Loucy (cell line): ENCODE results near the gene STX8.
"Not testable (repeated sequence)": the region's sequence is repeated elsewhere in the genome, so short reads cannot be mapped to it uniquely, and the experiment has no call there.

Experiments used
- H2AFZ ChIP-seq: fragments of 200-600 bp; sonication (generic); 2 replicates; pipeline ENCODE4 v1.6.0; 2016; ENCODE audit warnings: antibody characterized with exemption, mild to moderate bottlenecking, low read length, moderate library complexity
- H3F3A ChIP-seq: fragments of 200-600 bp; 2 replicates; pipeline ENCODE4 v1.6.0; 2016; ENCODE audit warnings: antibody characterized with exemption, low read depth, mild to moderate bottlenecking
- H3K27me3 ChIP-seq: fragments of 200-600 bp; sonication (generic); 2 replicates; pipeline ENCODE4 v1.6.1; 2014; ENCODE audit warnings: low read length, mild to moderate bottlenecking; ENCODE audit not compliant: insufficient read depth, poor library complexity, severe bottlenecking
- H3K36me3 ChIP-seq: fragments of 200-600 bp; sonication (generic); 2 replicates; pipeline ENCODE4 v1.6.1; 2016; ENCODE audit warnings: low read length; ENCODE audit not compliant: insufficient read depth
- H3K4me1 ChIP-seq: fragments of 200-600 bp; sonication (generic); 2 replicates; pipeline ENCODE4 v1.5.1; 2014; ENCODE audit warnings: low read length, mild to moderate bottlenecking; ENCODE audit not compliant: insufficient read depth, poor library complexity, severe bottlenecking
- H3K4me2 ChIP-seq: fragments of 200-600 bp; sonication (generic); 2 replicates; pipeline ENCODE4 v1.6.0; 2014; ENCODE audit warnings: antibody characterized with exemption, low read length, low read depth, mild to moderate bottlenecking; ENCODE audit not compliant: poor library complexity, severe bottlenecking
- H3K4me3 ChIP-seq: fragments of 200-600 bp; sonication (generic); 2 replicates; pipeline ENCODE4 v1.5.1; 2014; ENCODE audit warnings: low read length, mild to moderate bottlenecking, mixed read lengths; ENCODE audit not compliant: poor library complexity, severe bottlenecking
- H3K79me2 ChIP-seq: fragments of 200-600 bp; sonication (generic); 2 replicates; pipeline ENCODE4 v1.6.1; 2014; ENCODE audit warnings: low read length; ENCODE audit not compliant: insufficient read depth
- H3K9ac ChIP-seq: fragments of 200-600 bp; sonication (generic); 2 replicates; pipeline ENCODE4 v1.6.0; 2014; ENCODE audit warnings: mild to moderate bottlenecking, low read depth, low read length, moderate library complexity; ENCODE audit not compliant: poor library complexity, severe bottlenecking
- H3K9me2 ChIP-seq: fragments of 200-600 bp; sonication (generic); replicated peaks from 2 replicates; pipeline ENCODE4 v1.6.1; 2016; ENCODE audit warnings: low read depth, low read length, mixed read lengths
- H3K9me3 ChIP-seq: fragments of 200-600 bp; sonication (generic); 2 replicates; pipeline ENCODE4 v1.6.1; 2014; ENCODE audit warnings: mild to moderate bottlenecking, antibody characterized with exemption, low read length, low read depth; ENCODE audit not compliant: insufficient read depth
- H4K20me1 ChIP-seq: fragments of 200-600 bp; sonication (generic); 2 replicates; pipeline ENCODE4 v1.6.0; 2014; ENCODE audit warnings: antibody characterized with exemption, low read length, mild to moderate bottlenecking; ENCODE audit not compliant: insufficient read depth, poor library complexity, severe bottlenecking
- EZH2phosphoT487 ChIP-seq: fragments of 200-600 bp; IDR thresholded peaks from 2 replicates; pipeline ENCODE4 v1.6.1; 2018; ENCODE audit warnings: antibody characterized with exemption, mild to moderate bottlenecking, moderate library complexity, borderline replicate concordance
- TF ChIP-seq, protein P1 (sequence below): fragments of 200-600 bp; sonication (generic); conservative IDR thresholded peaks from 2 replicates; pipeline ENCODE4 v1.5.1; 2014; ENCODE audit warnings: mild to moderate bottlenecking, antibody characterized with exemption, low read length

STX8 gene

DNA sequence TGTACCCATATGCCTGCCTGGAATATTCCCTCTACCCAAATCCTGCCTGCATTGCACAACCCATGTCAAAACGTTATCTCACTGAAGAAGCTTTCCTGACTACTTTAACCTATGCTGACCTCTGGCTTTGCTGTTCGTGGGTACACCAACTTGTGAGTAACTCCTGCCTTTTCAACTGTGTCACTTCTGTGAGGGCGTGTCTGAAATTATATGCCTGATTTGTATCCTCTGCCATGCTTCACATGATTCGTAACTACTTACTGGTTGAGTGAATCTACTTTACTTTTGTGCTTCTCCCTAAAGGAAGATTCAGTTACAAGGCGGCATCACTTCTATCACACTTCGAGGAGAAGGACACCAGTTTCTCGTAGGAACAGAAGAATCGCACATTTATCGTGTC, 36.4 kb upstream of the STX8 start:
- TF ChIP-seq EZH2phosphoT487 = no peak
- TF ChIP-seq, protein P1, sequence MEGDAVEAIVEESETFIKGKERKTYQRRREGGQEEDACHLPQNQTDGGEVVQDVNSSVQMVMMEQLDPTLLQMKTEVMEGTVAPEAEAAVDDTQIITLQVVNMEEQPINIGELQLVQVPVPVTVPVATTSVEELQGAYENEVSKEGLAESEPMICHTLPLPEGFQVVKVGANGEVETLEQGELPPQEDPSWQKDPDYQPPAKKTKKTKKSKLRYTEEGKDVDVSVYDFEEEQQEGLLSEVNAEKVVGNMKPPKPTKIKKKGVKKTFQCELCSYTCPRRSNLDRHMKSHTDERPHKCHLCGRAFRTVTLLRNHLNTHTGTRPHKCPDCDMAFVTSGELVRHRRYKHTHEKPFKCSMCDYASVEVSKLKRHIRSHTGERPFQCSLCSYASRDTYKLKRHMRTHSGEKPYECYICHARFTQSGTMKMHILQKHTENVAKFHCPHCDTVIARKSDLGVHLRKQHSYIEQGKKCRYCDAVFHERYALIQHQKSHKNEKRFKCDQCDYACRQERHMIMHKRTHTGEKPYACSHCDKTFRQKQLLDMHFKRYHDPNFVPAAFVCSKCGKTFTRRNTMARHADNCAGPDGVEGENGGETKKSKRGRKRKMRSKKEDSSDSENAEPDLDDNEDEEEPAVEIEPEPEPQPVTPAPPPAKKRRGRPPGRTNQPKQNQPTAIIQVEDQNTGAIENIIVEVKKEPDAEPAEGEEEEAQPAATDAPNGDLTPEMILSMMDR = no peak
- Histone ChIP-seq H3K4me3 (no peak overlapping the region), H3K9ac (no peak overlapping the region)

DNA sequence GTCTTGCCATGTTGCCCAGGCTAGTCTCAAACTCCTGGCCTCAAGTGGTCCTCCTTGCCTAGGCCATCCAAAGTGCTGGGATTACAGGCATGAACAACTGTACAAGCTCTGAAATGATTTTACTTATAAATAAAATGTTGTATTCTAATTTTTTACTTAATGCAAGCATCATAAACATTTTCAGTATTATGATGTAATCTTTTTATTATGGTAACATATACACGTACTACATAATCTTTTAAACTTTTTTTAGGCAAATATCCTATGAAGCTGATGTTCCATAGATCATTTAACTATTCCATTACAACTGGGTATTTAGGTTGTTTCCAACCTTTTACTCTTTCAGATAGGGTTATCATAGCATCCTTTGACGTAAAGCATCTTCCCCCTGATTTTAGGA, 35.9 kb upstream of the STX8 start:
- TF ChIP-seq EZH2phosphoT487 = no peak
- TF ChIP-seq, protein P1 = no peak
- H3K4me3 ChIP-seq = no peak overlapping the region
- no peaks in the 10 kb centered on the region for H3K79me2 ChIP-seq
- H2AFZ ChIP-seq = no peak overlapping the region
- no peaks in the 10 kb centered on the region for H3F3A ChIP-seq
- no peak overlapping the region for H3K4me2 ChIP-seq
- no peaks in the 10 kb centered on the region for H3K9me3 ChIP-seq
- H4K20me1 ChIP-seq = no peaks in the 10 kb centered on the region
- no peaks in the 10 kb centered on the region for H3K27me3 ChIP-seq
- H3K4me1 ChIP-seq = peaks cover 9% of the 10 kb centered on the region
- H3K9me2 ChIP-seq = no peaks in the 10 kb centered on the region
- no peaks in the 10 kb centered on the region for H3K36me3 ChIP-seq
- H3K9ac ChIP-seq = no peak overlapping the region

More for the DNA sequence above, 36.4 kb upstream of the STX8 start:
- Histone ChIP-seq H3K79me2 (no peaks in the 10 kb centered on the region), H3K4me2 (no peak overlapping the region), H3K36me3 (no peaks in the 10 kb centered on the region), H3K27me3 (no peaks in the 10 kb centered on the region), H3K9me3 (no peaks in the 10 kb centered on the region), H3K4me1 (peaks cover 9% of the 10 kb centered on the region), H4K20me1 (no peaks in the 10 kb centered on the region), H3F3A (no peaks in the 10 kb centered on the region), H3K9me2 (no peaks in the 10 kb centered on the region), H2AFZ (no peak overlapping the region)

GRCh38 chr17:9607058-9607457, 31.4 kb upstream of the STX8 start:
- not testable (repeated sequence) for H3K4me1 ChIP-seq, H3K79me2 ChIP-seq, H3K9me2 ChIP-seq, H3K9me3 ChIP-seq, H3K9ac ChIP-seq, H3F3A ChIP-seq, H3K4me3 ChIP-seq, H3K4me2 ChIP-seq, H4K20me1 ChIP-seq, H3K36me3 ChIP-seq, H3K27me3 ChIP-seq, H2AFZ ChIP-seq

- Histone ChIP-seq H3K79me2 (no peaks in the 10 kb centered on the region), H3K36me3 (no peaks in the 10 kb centered on the region), H3K9ac (no peak overlapping the region), H4K20me1 (no peaks in the 10 kb centered on the region), H3K4me3 (no peak overlapping the region), H3K9me3 (no peaks in the 10 kb centered on the region), H3K9me2 (no peaks in the 10 kb centered on the region), H3K4me2 (no peak overlapping the region), H3K4me1 (peaks cover 9% of the 10 kb centered on the region), H2AFZ (no peak overlapping the region), H3F3A (no peaks in the 10 kb centered on the region), H3K27me3 (no peaks in the 10 kb centered on the region)
- TF ChIP-seq, protein P1 = no peak
- TF ChIP-seq EZH2phosphoT487 = no peak
Observed at GRCh38 chr17:9606453-9606852, 30.8 kb upstream of the STX8 start.

- H3K4me1 ChIP-seq, H3K27me3 ChIP-seq, H3F3A ChIP-seq, H3K9me3 ChIP-seq, H3K9me2 ChIP-seq, H4K20me1 ChIP-seq, H3K9ac ChIP-seq, H3K79me2 ChIP-seq, H3K4me2 ChIP-seq, H3K36me3 ChIP-seq, H3K4me3 ChIP-seq, H2AFZ ChIP-seq: not testable (repeated sequence)
Observed at GRCh38 chr17:9604583-9604982, 29.0 kb upstream of the STX8 start.
